Heart left ventricle (tissue), 16 donors: Measurements from ENCODE around the gene GHDC. TPM values are rescaled to one million over a fixed set of nuclear protein-coding genes. Genes with fewer than 3 reads are reported as not detected.
"Not testable (repeated sequence)": the region's sequence is repeated elsewhere in the genome, so short reads cannot be mapped to it uniquely, and the experiment has no call there.

Experiments used
- ATAC-seq, 4 donors: fragments of 200-7000 bp; cut with Tn5 transposase; one replicate each; pipeline ENCODE4 v1.9.1; 2020 to 2022; ENCODE audit warnings: moderate library complexity in 4 of 4, mild to moderate bottlenecking in 3 of 4, moderate number of reproducible peaks in 1 of 4
- DNase-seq, 5 donors: peaks; one replicate each; pipeline ENCODE4 v3.0.0-alpha.2; 2020
- H3K27ac ChIP-seq, 12 donors: fragments of 200-600 bp; sonication (generic) in 4 of 12; one replicate each; pipeline versions ENCODE4 v1.5.0 to v1.8.0; 2016 to 2022; ENCODE audit warnings: mild to moderate bottlenecking in 2 of 12
- H3K27me3 ChIP-seq, 9 donors: fragments of 200-600 bp; sonication (generic) in 2 of 9; one replicate each; pipeline versions ENCODE4 v1.5.1 to v1.8.0; 2016 to 2022; ENCODE audit warnings: mild to moderate bottlenecking in 3 of 9
- H3K36me3 ChIP-seq, 9 donors: fragments of 200-600 bp; sonication (generic) in 2 of 9; one replicate each; pipeline versions ENCODE4 v1.5.0 to v1.8.0; 2018 to 2022; ENCODE audit warnings: mild to moderate bottlenecking in 2 of 9
- H3K4me1 ChIP-seq, 12 donors: fragments of 200-600 bp; sonication (generic) in 4 of 12; one replicate each; pipeline versions ENCODE4 v1.5.0 to v1.8.0; 2016 to 2022; ENCODE audit warnings: mild to moderate bottlenecking in 3 of 12
- H3K4me3 ChIP-seq, 12 donors: fragments of 200-600 bp; sonication (generic) in 4 of 12; one replicate each; pipeline versions ENCODE4 v1.5.0 to v1.8.0; 2017 to 2022; ENCODE audit warnings: mild to moderate bottlenecking in 9 of 12, moderate library complexity in 4 of 12
- H3K9me3 ChIP-seq, 12 donors: fragments of 200-600 bp; sonication (generic) in 4 of 12; one replicate each; pipeline versions ENCODE4 v1.5.0 to v1.8.0; 2016 to 2022; ENCODE audit warnings: mild to moderate bottlenecking in 1 of 12
- CTCF ChIP-seq, 12 donors: fragments of 200-600 bp; sonication (generic) in 4 of 12; IDR thresholded peaks; one replicate each; pipeline versions ENCODE4 v1.5.0 to v1.8.0; 2018 to 2022; ENCODE audit warnings: antibody characterized with exemption in 12 of 12, mild to moderate bottlenecking in 5 of 12
- POLR2A ChIP-seq, 2 donors: fragments of 450-650 bp; IDR thresholded peaks; one replicate each; pipeline ENCODE4 v1.6.1; 2017; ENCODE audit warnings: antibody characterized with exemption in 2 of 2, mild to moderate bottlenecking in 2 of 2, moderate library complexity in 2 of 2
- WGBS, 4 donors: extraction: QIAGEN DNeasy Blood & Tissue Kit in 2 of 4; methylation state at CpG; one replicate each; pipeline versions ENCODE4 v1.1.5 to v1.1.7; 2013 to 2018; 5-methylcytosine and 5-hydroxymethylcytosine counted together
- intact Hi-C, 10 donors: fragments of 100-400 bp; cut with DNase I; formaldehyde crosslinking; loops; one replicate each; pipeline versions ENCODE4 v1.11.1 to v1.14.2; 2022
- polyA plus RNA-seq, 2 donors: library from polyadenylated mRNA; stranded (reverse); fragments of 200-250 nt; gene quantifications; one replicate each; pipeline ENCODE4 v1.2.3, GENCODE V29; 2013
- total RNA-seq, 9 donors: library from RNA; depleted of rRNA in 2 of 9; stranded (reverse); fragments of >200 nt in 2 of 9; fragmentation: NEBNext Ultra II Directional in 3 of 9; extraction: Animal tissue kit (Norgen Biotek cat#: 25700) in 3 of 9; gene quantifications; one replicate each; pipeline versions ENCODE4 v1.1.0 to v1.2.4, GENCODE V29; 2016 to 2023
- donor health status: ischemic (EF 13 %, LVEDD 7.1; RV severe dilation, severe dysfunction).
- donor health status: healthy with polysubstance abuse.
- donor health status: DM: no; HTN: yes; CAD: no.
- donor health status: DM: no; HTN: no; CAD: no.
- donor health status: ischemic (EF 25% LVEDD 6.9; RV normal size, moderate dysfunction).
- donor health status: ischemic (EF 25% LVEDD 5.7; RV mildly dilated, moderate dysfunction).
- donor health status: healthy.
- donor health status: DM: yes; HTN: yes; CAD: no.
- donor health status: ischemic (EF 35%, LVEDD 5.7; RV mildly dilated, moderate dysfunction).
- donor health status: nonischemic (EF 11% LVEDD 7.7; RV severe dilation, severe dysfunction).
- donor health status: DM: yes; HTN: yes; CAD: no.
- donor health status: PGD.
- donor health status: ischemic (EF 29% LVEDD 5.4; RV normal size, mild dysfunction).
- donor health status: nonischemic (EF 23%, LVEDD 6.1; RV moderate dilation, normal function).

The GHDC gene
- total and polyA plus RNA-seq, 11 donors, result 4.9 to 17.3 (median 8.3) TPM

GRCh38 chr17:42240201-42240600 is 45.9 kb upstream of the GHDC start:
- ATAC-seq (no peak), DNase-seq (no peak)
- Histone ChIP-seq H3K36me3 (no peaks in the 10 kb centered on the region), H3K9me3 (no peaks in the 10 kb centered on the region), H3K4me3 (no peak overlapping the region), H3K4me1 (peaks cover 0 to 7% (median 0%) of the 10 kb centered on the region in 12 donors), H3K27ac (no peak overlapping the region), H3K27me3 (no peaks in the 10 kb centered on the region)
- WGBS, 4 donors, result 73 to 84% (median 82%) methylated on average over 5 of the region's 5 CpGs
- TF ChIP-seq POLR2A (IDR thresholded peaks at IDR 0.05) (no peak), CTCF (IDR thresholded peaks at IDR 0.05) (no peak)
- intact Hi-C loops, result no loop called here

- 88 to 93% (median 92%) methylated on average over 7 of the region's 7 CpGs for WGBS, 4 donors
Observed at GRCh38 chr17:42239576-42239975, 45.3 kb upstream of the GHDC start.

GRCh38 chr17:42236760-42237159 is 42.5 kb upstream of the GHDC start:
- Histone ChIP-seq H3K9me3 (no peaks in the 10 kb centered on the region), H3K27me3 (no peaks in the 10 kb centered on the region), H3K4me1 (peaks cover 0 to 19% (median 9%) of the 10 kb centered on the region in 12 donors), H3K36me3 (peaks cover 0 to 1% (median 0%) of the 10 kb centered on the region in 9 donors), H3K27ac (no peak overlapping the region), H3K4me3 (no peak overlapping the region)
- ATAC-seq, result no peak
- WGBS, 4 donors, result 87 to 93% (median 92%) methylated on average over 7 of the region's 7 CpGs
- TF ChIP-seq POLR2A (IDR thresholded peaks at IDR 0.05), result no peak
- TF ChIP-seq CTCF (IDR thresholded peaks at IDR 0.05), result no peak
- no peak for DNase-seq
- intact Hi-C loops, result no loop called here

More at GRCh38 chr17:42239576-42239975, 45.3 kb upstream of the GHDC start:
- ATAC-seq, H3K27ac ChIP-seq, H3K36me3 ChIP-seq, H3K9me3 ChIP-seq, H3K27me3 ChIP-seq, intact Hi-C loops, H3K4me3 ChIP-seq, DNase-seq: not testable (repeated sequence)
- peaks cover 0 to 12% (median under 1%) of the 10 kb centered on the region in 12 donors for H3K4me1 ChIP-seq

- 12 to 41% (median 29%) methylated on average over 2 of the region's 2 CpGs for WGBS, 4 donors
- Histone ChIP-seq H3K4me3 (no peak overlapping the region), H3K27ac (peak overlapping the region in 1 of 12 donors; percentile 25)
Observed at GRCh38 chr17:42233994-42234393, 39.7 kb upstream of the GHDC start.

More at GRCh38 chr17:42233994-42234393, 39.7 kb upstream of the GHDC start:
- Histone ChIP-seq H3K36me3 (peaks cover 0 to 9% (median 0%) of the 10 kb centered on the region in 9 donors), H3K27me3 (no peaks in the 10 kb centered on the region), H3K4me1 (peaks cover 0 to 19% (median 9%) of the 10 kb centered on the region in 12 donors), H3K9me3 (no peaks in the 10 kb centered on the region)
- DNase-seq (no peak), ATAC-seq (peak; percentile 80 to 93 (median 92))
- TF ChIP-seq CTCF (IDR thresholded peaks at IDR 0.05), result no peak
- TF ChIP-seq POLR2A (IDR thresholded peaks at IDR 0.05), result no peak
- intact Hi-C loops, result loop anchor here in 1 of 10 donors (5.0 kb wide), 1 partner anchor 38 kb away; no protein-coding TSS in a partner anchor
